ENCODE results near the gene DUSP9.
"Not testable (repeated sequence)": the region's sequence is repeated elsewhere in the genome, so short reads cannot be mapped to it uniquely, and the experiment has no call there.

Gene DUSP9

GRCh38 chrX:153690466-153690865, 43.5 kb downstream of the DUSP9 start:
- DNase-seq (ENCODE audit: low read depth, low spot score), result no peak

GRCh38 chrX:153691032-153691827, 44.2 kb downstream of the DUSP9 start:
- not testable (repeated sequence) for DNase-seq (ENCODE audit: low read depth, low spot score)

GRCh38 chrX:153692003-153692402, 45.0 kb downstream of the DUSP9 start:
- DNase-seq (ENCODE audit: low read depth, low spot score), result no peak

GRCh38 chrX:153692611-153693156, 45.7 kb downstream of the DUSP9 start:
- DNase-seq (ENCODE audit: low read depth, low spot score), result no peak

DNA sequence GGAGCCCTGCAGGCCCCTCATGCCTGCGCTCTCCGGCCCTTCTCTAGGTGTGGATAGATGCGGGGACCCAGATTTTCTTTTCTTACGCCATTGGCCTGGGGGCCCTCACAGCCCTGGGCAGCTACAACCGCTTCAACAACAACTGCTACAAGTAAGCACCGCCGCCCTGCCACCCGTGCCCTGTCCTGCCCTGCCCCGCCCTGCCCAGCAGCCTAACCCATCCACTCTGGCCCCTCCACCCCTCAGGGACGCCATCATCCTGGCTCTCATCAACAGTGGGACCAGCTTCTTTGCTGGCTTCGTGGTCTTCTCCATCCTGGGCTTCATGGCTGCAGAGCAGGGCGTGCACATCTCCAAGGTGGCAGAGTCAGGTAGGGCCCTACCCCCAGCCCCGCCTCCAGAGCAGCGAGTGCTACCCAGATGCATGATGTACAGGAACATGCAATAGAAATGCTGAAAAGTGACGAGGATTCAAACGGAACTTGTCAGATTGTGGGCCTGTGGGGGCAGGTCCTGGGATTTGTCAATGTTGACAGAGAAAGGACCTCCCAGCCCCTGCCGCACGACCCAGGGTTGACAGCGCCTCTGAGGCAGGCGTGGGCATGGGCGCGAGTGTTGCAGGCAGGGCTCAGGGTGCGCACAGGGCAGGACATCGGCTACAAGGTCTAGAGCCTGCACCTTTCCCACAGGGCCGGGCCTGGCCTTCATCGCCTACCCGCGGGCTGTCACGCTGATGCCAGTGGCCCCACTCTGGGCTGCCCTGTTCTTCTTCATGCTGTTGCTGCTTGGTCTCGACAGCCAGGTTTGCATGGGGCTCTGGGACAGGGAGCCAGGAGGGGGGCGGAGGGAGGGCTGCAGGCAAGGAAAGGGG, 46.4 kb downstream of the DUSP9 start:
- DNase-seq (ENCODE audit: low read depth, low spot score), result no peak

GRCh38 chrX:153694256-153694655, 47.3 kb downstream of the DUSP9 start:
- DNase-seq (ENCODE audit: low read depth, low spot score), result not testable (repeated sequence)

DNA sequence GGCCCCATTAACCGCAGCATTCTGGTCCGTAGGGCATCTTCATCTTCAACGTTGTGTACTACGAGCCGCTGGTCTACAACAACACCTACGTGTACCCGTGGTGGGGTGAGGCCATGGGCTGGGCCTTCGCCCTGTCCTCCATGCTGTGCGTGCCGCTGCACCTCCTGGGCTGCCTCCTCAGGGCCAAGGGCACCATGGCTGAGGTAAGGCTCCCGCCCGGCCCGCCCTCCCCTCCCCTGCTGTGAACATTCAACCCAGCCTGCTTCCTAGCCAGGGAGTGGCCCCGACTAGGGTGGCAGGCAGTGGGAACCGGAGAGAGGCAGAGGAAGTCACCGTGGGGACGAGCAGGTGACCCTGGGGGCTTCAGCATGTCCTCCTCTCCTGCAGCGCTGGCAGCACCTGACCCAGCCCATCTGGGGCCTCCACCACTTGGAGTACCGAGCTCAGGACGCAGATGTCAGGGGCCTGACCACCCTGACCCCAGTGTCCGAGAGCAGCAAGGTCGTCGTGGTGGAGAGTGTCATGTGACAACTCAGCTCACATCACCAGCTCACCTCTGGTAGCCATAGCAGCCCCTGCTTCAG, 47.8 kb downstream of the DUSP9 start:
- no peak for DNase-seq (ENCODE audit: low read depth, low spot score)

DNA sequence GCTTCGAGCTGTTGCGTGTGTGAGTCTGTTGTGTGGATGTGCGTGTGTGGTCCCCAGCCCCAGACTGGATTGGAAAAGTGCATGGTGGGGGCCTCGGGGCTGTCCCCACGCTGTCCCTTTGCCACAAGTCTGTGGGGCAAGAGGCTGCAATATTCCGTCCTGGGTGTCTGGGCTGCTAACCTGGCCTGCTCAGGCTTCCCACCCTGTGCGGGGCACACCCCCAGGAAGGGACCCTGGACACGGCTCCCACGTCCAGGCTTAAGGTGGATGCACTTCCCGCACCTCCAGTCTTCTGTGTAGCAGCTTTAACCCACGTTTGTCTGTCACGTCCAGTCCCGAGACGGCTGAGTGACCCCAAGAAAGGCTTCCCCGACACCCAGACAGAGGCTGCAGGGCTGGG, 49.1 kb downstream of the DUSP9 start:
- DNase-seq (ENCODE audit: low read depth, low spot score), result no peak

DNA sequence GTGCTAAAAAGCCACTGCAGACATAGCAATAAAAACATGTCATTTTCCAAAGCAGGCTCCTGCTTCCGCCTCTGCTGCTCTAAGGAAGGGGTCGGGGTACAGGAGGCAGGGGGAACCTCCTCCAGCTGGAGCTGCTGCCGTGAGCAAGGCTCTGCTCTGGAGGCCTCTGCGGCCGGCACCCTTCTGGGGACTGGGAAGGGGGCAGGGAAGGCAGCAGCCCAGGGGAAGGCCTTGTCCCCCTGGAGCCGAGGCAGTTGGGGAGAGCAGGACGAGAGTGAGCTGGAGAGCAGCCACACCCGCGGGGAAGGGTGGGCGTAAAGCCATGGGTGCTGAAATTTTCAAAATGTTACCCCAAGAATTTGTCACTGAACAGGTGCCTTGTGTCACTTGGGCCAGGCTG, 49.5 kb downstream of the DUSP9 start:
- DNase-seq (ENCODE audit: low read depth, low spot score), result not testable (repeated sequence)

DNA sequence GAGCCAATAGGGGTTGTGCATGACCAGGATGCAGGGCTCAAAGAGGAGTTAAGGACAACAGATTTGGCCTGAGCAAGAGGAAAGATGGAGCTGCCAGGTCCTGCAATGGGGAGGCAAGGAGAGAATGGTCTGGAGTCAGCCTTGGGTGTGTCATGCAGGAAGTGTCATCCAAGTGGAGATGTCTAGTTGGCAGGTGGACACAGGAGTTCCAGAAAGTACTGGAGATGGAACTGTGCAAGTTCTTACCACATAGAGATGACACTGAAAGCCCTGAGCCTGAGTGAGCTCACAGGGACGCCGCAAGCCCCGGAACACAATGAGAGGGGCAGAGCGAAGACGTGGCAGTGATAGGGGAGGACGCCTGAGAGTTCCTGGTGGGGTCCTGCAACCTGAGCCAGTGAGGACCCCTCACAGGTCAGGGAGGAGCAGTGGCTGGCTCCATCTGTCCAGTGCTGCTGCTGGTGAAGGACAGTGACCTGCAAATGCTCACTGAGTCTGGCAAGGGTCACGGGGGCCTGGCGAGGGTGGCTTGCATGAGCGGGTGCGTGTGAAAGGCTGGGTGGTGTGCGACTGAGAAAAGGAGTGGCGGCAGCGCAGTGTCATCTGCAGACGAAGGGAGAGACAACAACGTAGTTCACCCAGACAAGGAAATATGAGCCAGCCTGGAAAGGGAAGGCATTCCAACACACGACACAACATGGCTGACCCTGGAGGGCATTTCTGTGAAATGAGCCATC, 50.2 kb downstream of the DUSP9 start:
- not testable (repeated sequence) for DNase-seq (ENCODE audit: low read depth, low spot score)

DNA sequence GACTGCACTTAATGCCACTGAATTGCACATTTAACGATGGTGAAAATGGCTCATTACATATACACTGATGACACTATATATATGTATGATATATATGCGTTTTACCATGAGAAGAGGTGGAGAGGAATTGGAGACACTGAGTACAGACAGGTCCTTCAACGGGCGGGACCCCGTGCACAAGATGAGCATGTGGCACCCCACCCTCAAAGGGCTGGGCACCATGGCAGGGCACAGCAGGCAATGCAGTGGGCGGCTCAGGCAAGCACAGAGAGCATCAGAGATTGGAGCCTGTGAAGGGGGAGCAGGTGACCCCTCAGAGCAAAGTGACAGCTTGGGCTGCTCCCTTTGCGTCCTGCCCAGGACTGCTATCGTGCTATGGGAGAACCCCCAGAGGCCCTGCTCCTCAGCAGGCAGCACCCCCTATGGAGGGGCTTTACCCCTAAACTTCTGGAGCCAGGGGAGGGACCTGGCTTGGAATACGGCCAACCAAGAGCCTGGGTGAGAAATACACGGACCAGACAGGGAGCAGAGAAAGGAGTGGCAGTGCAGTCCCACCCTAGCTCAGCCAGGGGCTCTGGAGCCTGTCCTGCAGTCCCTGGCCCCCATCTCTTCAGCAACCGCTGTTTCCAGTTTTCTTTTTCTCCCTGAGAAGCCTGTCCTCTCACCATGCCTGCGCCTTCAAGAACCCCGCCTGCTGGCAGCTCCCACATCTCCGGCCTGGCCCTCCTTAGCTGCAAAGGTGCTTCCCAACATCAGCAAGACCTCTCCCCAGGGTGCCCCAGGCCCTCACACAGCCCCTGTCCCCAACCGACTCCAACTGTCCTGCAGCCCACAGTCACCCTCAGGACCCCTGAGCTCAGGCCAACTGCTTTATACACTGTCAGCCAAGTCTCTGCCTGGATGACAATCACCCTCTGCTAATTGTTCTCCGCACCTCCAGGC, 51.2 kb downstream of the DUSP9 start:
- no peak for DNase-seq (ENCODE audit: low read depth, low spot score)

- DNase-seq (ENCODE audit: low read depth, low spot score), result not testable (repeated sequence)
These were observed 52.3 kb downstream of the DUSP9 start for GRCh38 chrX:153699210-153699783.

GRCh38 chrX:153699784-153700371, 52.9 kb downstream of the DUSP9 start:
- DNase-seq (ENCODE audit: low read depth, low spot score), result not testable (repeated sequence)

GRCh38 chrX:153700376-153700945, 53.5 kb downstream of the DUSP9 start:
- no peak for DNase-seq (ENCODE audit: low read depth, low spot score)

Measured in iPS DF 19.7 (cell line).